Measurements from ENCODE around the gene NDP.
"Not testable (repeated sequence)": the region's sequence is repeated elsewhere in the genome, so short reads cannot be mapped to it uniquely, and the experiment has no call there.

Gene NDP

GRCh38 chrX:43969504-43970501, 3.4 kb downstream of the NDP start:
- no peak for DNase-seq

GRCh38 chrX:43968359-43968781, 4.8 kb downstream of the NDP start:
- no peak for DNase-seq

- DNase-seq = no peak
Measured at GRCh38 chrX:43964936-43965335, 8.3 kb downstream of the NDP start.

GRCh38 chrX:43963726-43964125, 9.5 kb downstream of the NDP start:
- DNase-seq = no peak

- DNase-seq = no peak
Measured at GRCh38 chrX:43962636-43963035, 10.6 kb downstream of the NDP start.

- no peak for DNase-seq
Measured at GRCh38 chrX:43961699-43962098, 11.5 kb downstream of the NDP start.

- DNase-seq = peak; percentile 75
Measured at GRCh38 chrX:43958529-43958928, 14.7 kb downstream of the NDP start.

- DNase-seq = no peak
Measured at GRCh38 chrX:43956034-43956433, 17.2 kb downstream of the NDP start.

GRCh38 chrX:43953218-43953617, 20.0 kb downstream of the NDP start:
- DNase-seq = no peak

- no peak for DNase-seq
Measured at GRCh38 chrX:43949669-43950068, 23.5 kb downstream of the NDP start.

- no peak for DNase-seq
Measured at GRCh38 chrX:43940816-43941474, 32.2 kb downstream of the NDP start.

GRCh38 chrX:43939187-43939926, 33.8 kb downstream of the NDP start:
- DNase-seq = no peak

- not testable (repeated sequence) for DNase-seq
Measured at GRCh38 chrX:43922032-43922431, 51.2 kb downstream of the NDP start.

GRCh38 chrX:43910772-43911171, 62.4 kb downstream of the NDP start:
- DNase-seq = not testable (repeated sequence)

GRCh38 chrX:43910012-43910411, 63.2 kb downstream of the NDP start:
- DNase-seq = no peak

- DNase-seq = no peak
Measured at GRCh38 chrX:43909141-43909540, 64.0 kb downstream of the NDP start.

- DNase-seq = no peak
Measured at GRCh38 chrX:43899878-43900815, 73.0 kb downstream of the NDP start.

Measured in NCI-H2171 treated with DMSO at 0.1 percent for 48 hours (cell line).